GM18909 (cell line): ENCODE results near the gene LHFPL6.

Experiments used
- ATAC-seq: cut with Tn5 transposase; IDR thresholded peaks from one replicate; pipeline ENCODE4 v1.9.1; 2021; ENCODE audit warnings: mild to moderate bottlenecking; ENCODE audit not compliant: unreplicated experiment, poor library complexity

LHFPL6 gene

GRCh38 chr13:39484506-39485313, 118.3 kb downstream of the LHFPL6 start:
- no peak for ATAC-seq

- no peak for ATAC-seq
Measured at GRCh38 chr13:39483326-39483725, 119.7 kb downstream of the LHFPL6 start.

- no peak for ATAC-seq
Measured at GRCh38 chr13:39481491-39481890, 121.5 kb downstream of the LHFPL6 start.

- no peak for ATAC-seq
Measured at GRCh38 chr13:39474600-39474999, 128.4 kb downstream of the LHFPL6 start.

GRCh38 chr13:39469676-39470075, 133.3 kb downstream of the LHFPL6 start:
- no peak for ATAC-seq

GRCh38 chr13:39468306-39468705, 134.7 kb downstream of the LHFPL6 start:
- no peak for ATAC-seq

- no peak for ATAC-seq
Measured at GRCh38 chr13:39463611-39464010, 139.4 kb downstream of the LHFPL6 start.

GRCh38 chr13:39462906-39463305, 140.1 kb downstream of the LHFPL6 start:
- no peak for ATAC-seq

GRCh38 chr13:39462428-39462827, 140.6 kb downstream of the LHFPL6 start:
- no peak for ATAC-seq

GRCh38 chr13:39461685-39462266, 141.2 kb downstream of the LHFPL6 start:
- no peak for ATAC-seq

GRCh38 chr13:39457274-39457673, 145.7 kb downstream of the LHFPL6 start:
- ATAC-seq: no peak

- ATAC-seq: no peak
Measured at GRCh38 chr13:39455521-39456175, 147.3 kb downstream of the LHFPL6 start.

GRCh38 chr13:39452834-39453233, 150.2 kb downstream of the LHFPL6 start:
- no peak for ATAC-seq

- ATAC-seq: no peak
Measured at GRCh38 chr13:39452417-39452816, 150.6 kb downstream of the LHFPL6 start.

GRCh38 chr13:39451860-39452301, 151.1 kb downstream of the LHFPL6 start:
- peak; percentile 72 for ATAC-seq

GRCh38 chr13:39451301-39451700, 151.7 kb downstream of the LHFPL6 start:
- peak; percentile 22 for ATAC-seq

GRCh38 chr13:39450176-39450575, 152.8 kb downstream of the LHFPL6 start:
- ATAC-seq: peak; percentile 50

GRCh38 chr13:39448834-39449233, 154.2 kb downstream of the LHFPL6 start:
- ATAC-seq: no peak

- no peak for ATAC-seq
Measured at GRCh38 chr13:39446865-39447264, 156.1 kb downstream of the LHFPL6 start.

- ATAC-seq: no peak
Measured at GRCh38 chr13:39444866-39445265, 158.1 kb downstream of the LHFPL6 start.

GRCh38 chr13:39433651-39434050, 169.3 kb downstream of the LHFPL6 start:
- ATAC-seq: no peak
